Activated CD4-positive, alpha-beta T cell treated with anti-CD3 and anti-CD28 coated beads for 36 hours (primary cell): Measurements from ENCODE around the gene CRPPA. TPM values are rescaled to one million over a fixed set of nuclear protein-coding genes. Genes with fewer than 3 reads are reported as not detected.

Experiments used
- ATAC-seq: fragments of 200-7000 bp; cut with Tn5 transposase; one replicate; pipeline ENCODE4 v1.10.0; 2021; ENCODE audit warnings: mild to moderate bottlenecking, moderate library complexity
- CTCF ChIA-PET: fragments of 350-600 bp; sonication (Branson Sonifier 250); formaldehyde crosslinking; loops from one replicate; lab custom pipeline; 2021; ENCODE audit warnings: antibody characterized with exemption; lab: Charles Lee
- POLR2A ChIA-PET: fragments of 350-600 bp; sonication (Branson Sonifier 250); formaldehyde crosslinking; loops from one replicate; lab custom pipeline; 2021; ENCODE audit warnings: antibody characterized with exemption, inconsistent platforms; lab: Charles Lee
- DNase-seq: peaks from one replicate; pipeline ENCODE4 v3.0.0-alpha.2; 2020
- H3K27ac Mint-ChIP-seq: one replicate; pipeline ENCODE4 v1.8.0; 2021; ENCODE audit warnings: mixed read lengths
- H3K27me3 Mint-ChIP-seq: one replicate; pipeline ENCODE4 v1.8.0; 2021; ENCODE audit warnings: mixed read lengths
- H3K36me3 Mint-ChIP-seq: one replicate; pipeline ENCODE4 v1.8.0; 2021; ENCODE audit warnings: low read depth, mixed read lengths
- H3K4me1 Mint-ChIP-seq: one replicate; pipeline ENCODE4 v1.8.0; 2021; ENCODE audit warnings: mixed read lengths
- H3K4me3 Mint-ChIP-seq: one replicate; pipeline ENCODE4 v1.8.0; 2021; ENCODE audit warnings: mild to moderate bottlenecking, moderate library complexity, mixed read lengths
- H3K9me3 Mint-ChIP-seq: one replicate; pipeline ENCODE4 v1.8.0; 2021; ENCODE audit warnings: low read depth, mixed read lengths
- intact Hi-C, 2 experiments: fragments of 100-400 bp; cut with DNase I in 1 of 2; cut with micrococcal nuclease in 1 of 2; formaldehyde crosslinking; loops; one replicate each; pipeline versions ENCODE4 v1.14.2 to v1.15.1; 2022 to 2024; cut with DNase I, micrococcal nuclease
- total RNA-seq, 2 experiments: library from RNA; stranded (reverse); gene quantifications; one replicate each; pipeline ENCODE4 v1.2.3, GENCODE V29; 2021

CRPPA gene
- total RNA-seq, 2 experiments from 2014 or later: 1.0 to 1.4 TPM

DNA sequence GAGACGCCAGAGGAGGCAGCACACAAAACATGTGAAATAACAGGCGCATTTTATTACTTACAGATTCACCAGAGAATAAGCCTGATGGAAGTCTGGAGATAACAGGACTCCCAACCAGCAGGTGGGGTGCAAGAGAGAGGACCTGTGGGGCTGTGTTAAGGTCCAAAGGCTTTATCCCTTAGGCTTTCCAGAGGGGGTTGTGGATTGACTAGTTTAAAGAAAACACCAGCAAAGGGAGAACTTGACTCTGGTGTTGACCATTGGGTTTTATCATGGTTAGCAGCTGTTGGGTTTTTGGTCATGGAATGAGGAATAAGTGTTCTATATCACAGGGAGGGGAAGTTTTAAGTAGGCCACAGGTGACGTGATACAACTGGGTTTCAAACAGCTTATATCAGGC, 1.6 kb upstream of the CRPPA start:
- no peak overlapping the region for H3K27ac Mint-ChIP-seq

GRCh38 chr7:16422103-16422435, 731 bp upstream of the CRPPA start:
- no peak for DNase-seq
- peak overlapping the region; percentile 78 for H3K4me3 Mint-ChIP-seq
- CTCF ChIA-PET: interaction anchor here (1.1 to 4.4 kb wide), 2 partner anchors 15 to 143 kb away, joined by 3 to 27 read pairs; no protein-coding TSS in a partner anchor
- H3K27me3 Mint-ChIP-seq: no peaks in the 10 kb centered on the region
- no peaks in the 10 kb centered on the region for H3K36me3 Mint-ChIP-seq
- intact Hi-C loops: loop anchor here in 1 of 2 experiments (5.0 kb wide), 1 partner anchor 335 kb away; no protein-coding TSS in a partner anchor
- H3K9me3 Mint-ChIP-seq: no peaks in the 10 kb centered on the region
- no peak overlapping the region for H3K27ac Mint-ChIP-seq
- H3K4me1 Mint-ChIP-seq: peaks cover 17% of the 10 kb centered on the region
- ATAC-seq: no peak
- POLR2A ChIA-PET: no interaction called here

More for the DNA sequence above, 1.6 kb upstream of the CRPPA start:
- Mint-ChIP-seq H3K4me1 (peaks cover 17% of the 10 kb centered on the region), H3K36me3 (no peaks in the 10 kb centered on the region), H3K27me3 (no peaks in the 10 kb centered on the region), H3K4me3 (no peak overlapping the region), H3K9me3 (no peaks in the 10 kb centered on the region)
- ChIA-PET POLR2A (interaction anchor here (0.7 kb wide), 1 partner anchor 13 kb away, joined by 3 read pairs; no protein-coding TSS in a partner anchor), CTCF (interaction anchor here (0.8 to 4.4 kb wide), 2 partner anchors 9 to 142 kb away, joined by 3 to 27 read pairs; no protein-coding TSS in a partner anchor)
- no peak for ATAC-seq
- intact Hi-C loops: loop anchor here in 1 of 2 experiments (5.0 kb wide), 1 partner anchor 334 kb away; no protein-coding TSS in a partner anchor
- DNase-seq: no peak

GRCh38 chr7:16420649-16421332, 547 bp downstream of the CRPPA start:
- Mint-ChIP-seq H3K9me3 (no peaks in the 10 kb centered on the region), H3K4me1 (peaks cover 20% of the 10 kb centered on the region), H3K27ac (peak overlapping the region; percentile 97), H3K4me3 (peak overlapping the region; percentile 78), H3K27me3 (no peaks in the 10 kb centered on the region), H3K36me3 (no peaks in the 10 kb centered on the region)
- intact Hi-C loops: loop anchor here (1.0 to 5.0 kb wide), 5 partner anchors 144 to 342 kb away; partner anchors contain the start of genes ANKMY2 (in 1 of the 2) and BZW2 (in 1 of the 2)
- peak; percentile 93 for ATAC-seq
- DNase-seq: peak; percentile 93
- ChIA-PET CTCF (interaction anchor here (0.5 to 4.4 kb wide), 9 partner anchors 8 to 145 kb away, joined by 3 to 27 read pairs (median 3); no protein-coding TSS in a partner anchor), POLR2A (interaction anchor here (0.6 to 1.3 kb wide), 3 partner anchors 8 to 225 kb away, joined by 3 to 4 read pairs (median 4); partner anchors contain the start of genes ANKMY2 and BZW2)

- CTCF ChIA-PET: interaction anchor here (0.5 to 4.4 kb wide), 9 partner anchors 9 to 165 kb away, joined by 3 to 27 read pairs (median 3); no protein-coding TSS in a partner anchor
- Mint-ChIP-seq H3K27ac (peak overlapping the region; percentile 97), H3K4me3 (peak overlapping the region; percentile 78), H3K4me1 (peaks cover 20% of the 10 kb centered on the region), H3K9me3 (no peaks in the 10 kb centered on the region), H3K36me3 (no peaks in the 10 kb centered on the region), H3K27me3 (no peaks in the 10 kb centered on the region)
- intact Hi-C loops: loop anchor here (1.0 to 5.0 kb wide), 5 partner anchors 145 to 341 kb away; partner anchors contain the start of genes ANKMY2 (in 1 of the 2) and BZW2 (in 1 of the 2)
- DNase-seq: no peak
- ATAC-seq: no peak
- POLR2A ChIA-PET: interaction anchor here (0.7 to 1.3 kb wide), 2 partner anchors 144 to 225 kb away, joined by 4 read pairs; partner anchors contain the start of genes ANKMY2 and BZW2
Observed at GRCh38 chr7:16420329-16420648, 1.0 kb downstream of the CRPPA start.

GRCh38 chr7:16419859-16420258, 1.5 kb downstream of the CRPPA start:
- ATAC-seq (no peak), DNase-seq (no peak)
- no peaks in the 10 kb centered on the region for H3K36me3 Mint-ChIP-seq
- H3K27ac Mint-ChIP-seq: peak overlapping the region; percentile 97
- POLR2A ChIA-PET: interaction anchor here (0.7 to 1.3 kb wide), 2 partner anchors 145 to 226 kb away, joined by 4 read pairs; partner anchors contain the start of genes ANKMY2 and BZW2
- CTCF ChIA-PET: interaction anchor here (0.5 to 4.4 kb wide), 7 partner anchors 9 to 165 kb away, joined by 3 to 27 read pairs (median 3); no protein-coding TSS in a partner anchor
- peaks cover 20% of the 10 kb centered on the region for H3K4me1 Mint-ChIP-seq
- H3K27me3 Mint-ChIP-seq: no peaks in the 10 kb centered on the region
- intact Hi-C loops: loop anchor here (1.0 to 5.0 kb wide), 5 partner anchors 145 to 341 kb away; partner anchors contain the start of genes ANKMY2 (in 1 of the 2) and BZW2 (in 1 of the 2)
- peak overlapping the region; percentile 78 for H3K4me3 Mint-ChIP-seq
- no peaks in the 10 kb centered on the region for H3K9me3 Mint-ChIP-seq

GRCh38 chr7:16419126-16419525, 2.2 kb downstream of the CRPPA start:
- Mint-ChIP-seq H3K9me3 (no peaks in the 10 kb centered on the region), H3K4me3 (peak overlapping the region; percentile 78), H3K4me1 (peaks cover 20% of the 10 kb centered on the region), H3K27ac (no peak overlapping the region), H3K27me3 (no peaks in the 10 kb centered on the region), H3K36me3 (no peaks in the 10 kb centered on the region)
- no peak for DNase-seq
- no peak for ATAC-seq
- POLR2A ChIA-PET: no interaction called here
- CTCF ChIA-PET: no interaction called here
- intact Hi-C loops: no loop called here

- CTCF ChIA-PET: no interaction called here
- Mint-ChIP-seq H3K4me3 (no peak overlapping the region), H3K27me3 (no peaks in the 10 kb centered on the region), H3K27ac (no peak overlapping the region), H3K4me1 (peaks cover 20% of the 10 kb centered on the region), H3K36me3 (no peaks in the 10 kb centered on the region), H3K9me3 (no peaks in the 10 kb centered on the region)
- POLR2A ChIA-PET: no interaction called here
- DNase-seq (no peak), ATAC-seq (no peak)
- intact Hi-C loops: no loop called here
Observed at GRCh38 chr7:16417906-16418305, 3.4 kb downstream of the CRPPA start.

DNA sequence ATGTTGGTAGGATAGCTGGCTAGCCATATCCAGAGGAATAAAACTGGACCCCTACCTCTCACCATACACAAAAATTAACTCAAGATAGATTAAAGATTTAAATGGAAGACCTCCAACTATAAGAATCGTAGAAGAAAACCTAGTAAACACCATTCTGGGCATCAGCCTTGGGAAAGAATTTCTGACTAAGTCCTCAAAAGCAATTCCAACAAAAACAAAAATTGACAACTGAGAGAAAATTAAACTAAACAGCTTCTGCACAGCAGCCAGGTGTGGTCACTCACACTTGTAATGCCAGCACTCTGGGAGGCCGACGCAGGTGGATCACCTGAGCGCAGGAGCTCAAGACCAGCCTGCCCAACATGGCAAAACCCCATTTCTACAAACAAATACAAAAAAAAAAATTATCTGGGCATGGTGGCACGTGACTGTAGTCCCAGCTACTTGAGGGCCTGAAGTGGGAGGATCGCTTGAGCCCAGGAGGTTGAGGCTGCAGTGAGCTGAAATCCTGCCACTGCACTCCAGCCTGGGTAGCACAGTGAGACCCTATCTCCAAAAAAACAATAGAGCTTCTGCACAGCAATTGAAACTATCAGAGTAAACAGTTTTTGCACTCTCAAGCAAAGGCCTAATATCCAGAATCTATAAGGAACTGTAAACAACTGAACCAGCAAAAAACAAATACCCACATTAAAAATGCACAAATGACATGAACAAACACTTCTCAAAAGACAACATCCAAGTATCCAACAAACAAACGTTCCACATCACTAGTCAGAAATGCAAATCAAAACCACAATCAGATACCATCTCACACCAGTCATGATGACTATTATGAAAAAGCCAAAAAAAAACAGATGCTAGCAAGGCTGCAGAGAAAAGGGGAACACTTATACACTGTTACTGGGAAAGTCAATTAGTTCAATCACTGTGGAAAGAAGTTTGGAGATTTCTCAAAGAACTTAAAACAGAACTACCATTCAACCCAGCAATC, 4.8 kb downstream of the CRPPA start:
- intact Hi-C loops: no loop called here
- DNase-seq (no peak), ATAC-seq (no peak)
- Mint-ChIP-seq H3K4me3 (no peak overlapping the region), H3K27ac (no peak overlapping the region), H3K9me3 (no peaks in the 10 kb centered on the region), H3K36me3 (no peaks in the 10 kb centered on the region), H3K4me1 (peaks cover 17% of the 10 kb centered on the region), H3K27me3 (no peaks in the 10 kb centered on the region)
- POLR2A ChIA-PET: interaction anchor here (0.6 kb wide), 1 partner anchor 304 kb away, joined by 6 read pairs; no protein-coding TSS in a partner anchor
- CTCF ChIA-PET: interaction anchor here (1.2 to 1.5 kb wide), 2 partner anchors 10 to 16 kb away, joined by 4 read pairs; no protein-coding TSS in a partner anchor

- ChIA-PET POLR2A (no interaction called here), CTCF (interaction anchor here (1.6 kb wide), 1 partner anchor 152 kb away, joined by 4 read pairs; no protein-coding TSS in a partner anchor)
- intact Hi-C loops: no loop called here
- no peaks in the 10 kb centered on the region for H3K36me3 Mint-ChIP-seq
- no peak overlapping the region for H3K4me3 Mint-ChIP-seq
- DNase-seq (no peak), ATAC-seq (no peak)
- no peaks in the 10 kb centered on the region for H3K9me3 Mint-ChIP-seq
- peaks cover 3% of the 10 kb centered on the region for H3K4me1 Mint-ChIP-seq
- H3K27me3 Mint-ChIP-seq: no peaks in the 10 kb centered on the region
- no peak overlapping the region for H3K27ac Mint-ChIP-seq
Observed at GRCh38 chr7:16412274-16413254, 8.8 kb downstream of the CRPPA start.

DNA sequence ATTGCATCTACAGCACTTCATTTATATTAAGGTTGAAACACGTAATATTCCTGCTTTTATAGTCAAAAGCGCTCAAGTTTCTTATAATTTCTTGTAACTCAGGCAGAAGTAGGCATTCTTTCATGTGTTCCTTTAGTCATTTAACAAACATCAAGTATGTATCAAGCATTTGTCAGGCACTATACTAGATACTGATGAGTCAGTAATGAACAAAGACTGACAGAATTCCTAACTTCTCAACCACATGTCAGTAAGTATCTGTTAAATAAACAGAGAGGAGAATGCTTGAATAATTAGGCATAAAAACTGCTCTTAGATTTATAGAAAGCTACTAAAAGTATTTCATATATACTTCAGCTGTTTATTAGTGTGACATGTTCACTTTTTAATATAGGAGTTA, 9.9 kb downstream of the CRPPA start:
- no peak for ATAC-seq
- H3K36me3 Mint-ChIP-seq: no peaks in the 10 kb centered on the region

More for the DNA sequence above, 9.9 kb downstream of the CRPPA start:
- ChIA-PET POLR2A (no interaction called here), CTCF (no interaction called here)
- H3K4me3 Mint-ChIP-seq: no peak overlapping the region
- H3K9me3 Mint-ChIP-seq: no peaks in the 10 kb centered on the region
- no peaks in the 10 kb centered on the region for H3K4me1 Mint-ChIP-seq
- DNase-seq: no peak
- no peaks in the 10 kb centered on the region for H3K27me3 Mint-ChIP-seq
- H3K27ac Mint-ChIP-seq: no peak overlapping the region
- intact Hi-C loops: no loop called here
